K562 (cell line): ENCODE results near the gene PRKCB. TPM values are rescaled to one million over a fixed set of nuclear protein-coding genes. Genes with fewer than 3 reads are reported as not detected.

Experiments
- CBFA2T2 ChIP-seq: fragments of 450-650 bp; conservative IDR thresholded peaks from 2 replicates; pipeline ENCODE4 v1.6.1; 2017; ENCODE audit warnings: mild to moderate bottlenecking
- CHCHD3 ChIP-seq: fragments of 250-450 bp; sonication (Bioruptor Pico); IDR thresholded peaks from 2 replicates; pipeline ENCODE4 v2.1.2; 2022; ENCODE audit warnings: mild to moderate bottlenecking
- ELF1 ChIP-seq: fragments of 200-800 bp; sonication (Bioruptor generic); IDR thresholded peaks from 2 replicates; pipeline ENCODE4 v1.6.1; 2016; ENCODE audit warnings: missing genetic modification characterization, missing compliant biosample characterization
- FOSL1 ChIP-seq: fragments of 200-800 bp; sonication (Bioruptor generic); conservative IDR thresholded peaks from 2 replicates; pipeline ENCODE4 v1.6.1; 2016; ENCODE audit warnings: missing genetic modification characterization, missing compliant biosample characterization
- GABPA ChIP-seq: fragments of 200-800 bp; sonication (Bioruptor generic); conservative IDR thresholded peaks from 2 replicates; pipeline ENCODE4 v1.6.1; 2016; ENCODE audit warnings: low read depth, missing genetic modification characterization, missing compliant biosample characterization
- L3MBTL2 ChIP-seq: fragments of 450-650 bp; IDR thresholded peaks from 2 replicates; pipeline ENCODE4 v1.6.1; 2016; ENCODE audit warnings: mild to moderate bottlenecking, moderate library complexity
- NFIC ChIP-seq: fragments of 450-650 bp; IDR thresholded peaks from 2 replicates; pipeline ENCODE4 v1.6.1; 2017; ENCODE audit warnings: mild to moderate bottlenecking, inconsistent platforms
- NFRKB ChIP-seq: fragments of 450-650 bp; IDR thresholded peaks from 2 replicates; pipeline ENCODE4 v1.6.1; 2016; ENCODE audit warnings: low read depth
- RBM17 ChIP-seq: fragments of 200-400 bp; formaldehyde crosslinking; IDR thresholded peaks from 2 replicates; pipeline ENCODE4 v1.6.1; 2017; ENCODE audit warnings: low read depth, mild to moderate bottlenecking, low read length, borderline replicate concordance
- SMAD4 ChIP-seq: fragments of 250-450 bp; sonication (Bioruptor Pico); conservative IDR thresholded peaks from 2 replicates; pipeline ENCODE4 v1.8.0; 2021; ENCODE audit warnings: inconsistent platforms, mild to moderate bottlenecking, moderate library complexity
- TRIM24 ChIP-seq, 2 experiments: fragments of 450-650 bp; IDR thresholded peaks; 2 replicates each; pipeline ENCODE4 v1.6.1; 2016
- ZNF175 ChIP-seq: fragments of 200-800 bp; sonication (Bioruptor generic); IDR thresholded peaks from 2 replicates; pipeline ENCODE4 v1.6.1; 2016; ENCODE audit warnings: low read depth, mild to moderate bottlenecking, missing genetic modification characterization, missing compliant biosample characterization
- ZNF644 ChIP-seq: fragments of 200-800 bp; sonication (Bioruptor generic); IDR thresholded peaks from 2 replicates; pipeline ENCODE4 v1.6.1; 2016; ENCODE audit warnings: low read depth, missing genetic modification characterization, missing compliant biosample characterization
- polyA plus RNA-seq, 8 experiments: library from polyadenylated mRNA; depleted of rRNA in 4 of 8; stranded (reverse) in 5 of 8; unstranded in 3 of 8; fragments of >200 nt; fragmentation: Nextera tagmentation in 2 of 8; fragmentation: Illumina TruSeq in 1 of 8; extraction: Ambion mirVana in 2 of 8; extraction: Trizol in 1 of 8; gene quantifications; 2 replicates each; pipeline versions ENCODE4 v1.2.1 to v1.2.3, GENCODE V29; 2011 to 2014; ENCODE audit warnings: inconsistent platforms in 1 of 8, missing spikeins in 1 of 8
- total RNA-seq, 7 experiments: library from RNA; depleted of rRNA in 6 of 7; stranded (reverse); fragments of >200 nt in 6 of 7; fragmentation: Illumina TruSeq in 2 of 7; extraction: Trizol in 2 of 7; gene quantifications; 2 replicates each; pipeline versions ENCODE4 v1.2.1 to v1.2.3, GENCODE V29; 2011 to 2021; ENCODE audit warnings: low replicate concordance in 1 of 7
- TF ChIP-seq, protein P1 (sequence below): fragments of 450-650 bp; IDR thresholded peaks from 2 replicates; pipeline ENCODE4 v1.6.1; 2017; ENCODE audit warnings: antibody characterized with exemption, mild to moderate bottlenecking
- TF ChIP-seq, protein P2 (sequence below): IDR thresholded peaks from 2 replicates; pipeline ENCODE4 v1.6.1; 2016; ENCODE audit warnings: missing genetic modification characterization, missing compliant biosample characterization
- TF ChIP-seq, protein P3 (sequence below), 2 experiments: fragments of 450-650 bp; IDR thresholded peaks; 2 replicates each; pipeline ENCODE4 v1.6.1; 2018; ENCODE audit warnings: mild to moderate bottlenecking in 2 of 2, low read depth in 1 of 2; ENCODE audit not compliant: partially characterized antibody in 2 of 2

Gene PRKCB
- total and polyA plus RNA-seq, 9 of the 15 experiments (the other 6 are each of a cell fraction or from before 2014, with no cell fraction given), result 49.9 to 276 (median 148) TPM

DNA sequence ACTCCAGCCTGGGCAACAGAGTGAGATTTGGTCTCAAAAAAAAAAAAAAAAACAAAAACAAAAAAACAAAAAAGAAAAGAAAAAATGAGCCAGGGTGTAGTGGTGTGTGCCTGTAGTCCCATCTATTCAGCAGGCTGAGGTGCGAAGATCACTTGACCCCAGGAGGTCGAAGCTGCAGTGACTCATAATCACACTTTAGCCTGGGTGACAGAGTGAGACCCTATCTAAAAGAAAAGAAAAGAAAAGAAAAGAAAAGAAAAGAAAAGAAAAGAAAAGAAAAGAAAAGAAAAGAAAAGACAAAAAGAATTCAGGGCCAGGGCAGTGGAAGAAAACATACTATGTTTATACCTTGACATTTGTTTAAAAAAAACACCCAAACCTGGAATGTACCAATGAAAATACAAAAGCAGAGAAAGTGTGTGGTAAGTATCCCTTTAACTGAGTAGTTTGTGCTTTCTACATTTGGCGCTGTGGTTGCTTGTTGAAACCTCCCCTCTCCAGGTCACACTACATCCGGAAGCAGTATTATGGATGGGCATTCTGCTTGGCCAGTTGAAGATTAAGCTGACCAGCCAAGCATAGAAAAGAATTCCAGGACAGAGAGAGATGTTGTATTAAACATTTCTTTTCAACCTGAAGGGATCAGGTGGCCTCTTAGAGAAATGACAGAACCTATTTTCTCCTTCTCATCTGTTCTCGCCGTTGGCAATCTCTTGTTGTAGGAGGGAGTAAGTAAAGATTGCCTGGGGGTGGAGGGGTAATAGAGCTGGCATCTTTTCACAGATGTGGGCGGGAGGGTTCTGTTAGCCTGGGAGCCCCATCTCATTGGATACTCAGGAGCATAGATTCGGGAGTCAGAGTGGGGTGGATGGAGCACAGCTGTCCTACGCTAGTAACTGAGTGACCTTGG lies 12.1 kb upstream of the PRKCB start (continued):
- TF ChIP-seq RBM17 (no peak), CHCHD3 (CRISPR knock-in tag) (no peak), FOSL1 (tag) (peak; percentile 60), SMAD4 (CRISPR knock-in tag) (0 out of 2 replicates have a peak, but pooled peaks have one; percentile 70), ZNF644 (peak; percentile 24; the same call in 1 of the 2 replicates), CBFA2T2 (no peak), L3MBTL2 (peak; percentile 98), ELF1 (0 out of 2 replicates have a peak, but pooled peaks have one; percentile 23), TRIM24 (IDR thresholded peaks at IDR 0.05) (peak; percentile 27 to 58; a peak in 2 of 4 replicates), NFRKB (peak; percentile 72; the same call in 1 of the 2 replicates), GABPA (peak; percentile 53), NFIC (peak; percentile 7; the same call in 1 of the 2 replicates), ZNF175 (CRISPR knock-in tag) (peak; percentile 39; the same call in 1 of the 2 replicates)
- TF ChIP-seq, protein P1, sequence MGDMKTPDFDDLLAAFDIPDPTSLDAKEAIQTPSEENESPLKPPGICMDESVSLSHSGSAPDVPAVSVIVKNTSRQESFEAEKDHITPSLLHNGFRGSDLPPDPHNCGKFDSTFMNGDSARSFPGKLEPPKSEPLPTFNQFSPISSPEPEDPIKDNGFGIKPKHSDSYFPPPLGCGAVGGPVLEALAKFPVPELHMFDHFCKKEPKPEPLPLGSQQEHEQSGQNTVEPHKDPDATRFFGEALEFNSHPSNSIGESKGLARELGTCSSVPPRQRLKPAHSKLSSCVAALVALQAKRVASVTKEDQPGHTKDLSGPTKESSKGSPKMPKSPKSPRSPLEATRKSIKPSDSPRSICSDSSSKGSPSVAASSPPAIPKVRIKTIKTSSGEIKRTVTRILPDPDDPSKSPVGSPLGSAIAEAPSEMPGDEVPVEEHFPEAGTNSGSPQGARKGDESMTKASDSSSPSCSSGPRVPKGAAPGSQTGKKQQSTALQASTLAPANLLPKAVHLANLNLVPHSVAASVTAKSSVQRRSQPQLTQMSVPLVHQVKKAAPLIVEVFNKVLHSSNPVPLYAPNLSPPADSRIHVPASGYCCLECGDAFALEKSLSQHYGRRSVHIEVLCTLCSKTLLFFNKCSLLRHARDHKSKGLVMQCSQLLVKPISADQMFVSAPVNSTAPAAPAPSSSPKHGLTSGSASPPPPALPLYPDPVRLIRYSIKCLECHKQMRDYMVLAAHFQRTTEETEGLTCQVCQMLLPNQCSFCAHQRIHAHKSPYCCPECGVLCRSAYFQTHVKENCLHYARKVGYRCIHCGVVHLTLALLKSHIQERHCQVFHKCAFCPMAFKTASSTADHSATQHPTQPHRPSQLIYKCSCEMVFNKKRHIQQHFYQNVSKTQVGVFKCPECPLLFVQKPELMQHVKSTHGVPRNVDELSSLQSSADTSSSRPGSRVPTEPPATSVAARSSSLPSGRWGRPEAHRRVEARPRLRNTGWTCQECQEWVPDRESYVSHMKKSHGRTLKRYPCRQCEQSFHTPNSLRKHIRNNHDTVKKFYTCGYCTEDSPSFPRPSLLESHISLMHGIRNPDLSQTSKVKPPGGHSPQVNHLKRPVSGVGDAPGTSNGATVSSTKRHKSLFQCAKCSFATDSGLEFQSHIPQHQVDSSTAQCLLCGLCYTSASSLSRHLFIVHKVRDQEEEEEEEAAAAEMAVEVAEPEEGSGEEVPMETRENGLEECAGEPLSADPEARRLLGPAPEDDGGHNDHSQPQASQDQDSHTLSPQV, result peak; percentile 95
- TF ChIP-seq, protein P2, sequence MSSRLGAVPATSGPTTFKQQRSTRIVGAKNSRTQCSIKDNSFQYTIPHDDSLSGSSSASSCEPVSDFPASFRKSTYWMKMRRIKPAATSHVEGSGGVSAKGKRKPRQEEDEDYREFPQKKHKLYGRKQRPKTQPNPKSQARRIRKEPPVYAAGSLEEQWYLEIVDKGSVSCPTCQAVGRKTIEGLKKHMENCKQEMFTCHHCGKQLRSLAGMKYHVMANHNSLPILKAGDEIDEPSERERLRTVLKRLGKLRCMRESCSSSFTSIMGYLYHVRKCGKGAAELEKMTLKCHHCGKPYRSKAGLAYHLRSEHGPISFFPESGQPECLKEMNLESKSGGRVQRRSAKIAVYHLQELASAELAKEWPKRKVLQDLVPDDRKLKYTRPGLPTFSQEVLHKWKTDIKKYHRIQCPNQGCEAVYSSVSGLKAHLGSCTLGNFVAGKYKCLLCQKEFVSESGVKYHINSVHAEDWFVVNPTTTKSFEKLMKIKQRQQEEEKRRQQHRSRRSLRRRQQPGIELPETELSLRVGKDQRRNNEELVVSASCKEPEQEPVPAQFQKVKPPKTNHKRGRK, result peak; percentile 91
- TF ChIP-seq, protein P3, sequence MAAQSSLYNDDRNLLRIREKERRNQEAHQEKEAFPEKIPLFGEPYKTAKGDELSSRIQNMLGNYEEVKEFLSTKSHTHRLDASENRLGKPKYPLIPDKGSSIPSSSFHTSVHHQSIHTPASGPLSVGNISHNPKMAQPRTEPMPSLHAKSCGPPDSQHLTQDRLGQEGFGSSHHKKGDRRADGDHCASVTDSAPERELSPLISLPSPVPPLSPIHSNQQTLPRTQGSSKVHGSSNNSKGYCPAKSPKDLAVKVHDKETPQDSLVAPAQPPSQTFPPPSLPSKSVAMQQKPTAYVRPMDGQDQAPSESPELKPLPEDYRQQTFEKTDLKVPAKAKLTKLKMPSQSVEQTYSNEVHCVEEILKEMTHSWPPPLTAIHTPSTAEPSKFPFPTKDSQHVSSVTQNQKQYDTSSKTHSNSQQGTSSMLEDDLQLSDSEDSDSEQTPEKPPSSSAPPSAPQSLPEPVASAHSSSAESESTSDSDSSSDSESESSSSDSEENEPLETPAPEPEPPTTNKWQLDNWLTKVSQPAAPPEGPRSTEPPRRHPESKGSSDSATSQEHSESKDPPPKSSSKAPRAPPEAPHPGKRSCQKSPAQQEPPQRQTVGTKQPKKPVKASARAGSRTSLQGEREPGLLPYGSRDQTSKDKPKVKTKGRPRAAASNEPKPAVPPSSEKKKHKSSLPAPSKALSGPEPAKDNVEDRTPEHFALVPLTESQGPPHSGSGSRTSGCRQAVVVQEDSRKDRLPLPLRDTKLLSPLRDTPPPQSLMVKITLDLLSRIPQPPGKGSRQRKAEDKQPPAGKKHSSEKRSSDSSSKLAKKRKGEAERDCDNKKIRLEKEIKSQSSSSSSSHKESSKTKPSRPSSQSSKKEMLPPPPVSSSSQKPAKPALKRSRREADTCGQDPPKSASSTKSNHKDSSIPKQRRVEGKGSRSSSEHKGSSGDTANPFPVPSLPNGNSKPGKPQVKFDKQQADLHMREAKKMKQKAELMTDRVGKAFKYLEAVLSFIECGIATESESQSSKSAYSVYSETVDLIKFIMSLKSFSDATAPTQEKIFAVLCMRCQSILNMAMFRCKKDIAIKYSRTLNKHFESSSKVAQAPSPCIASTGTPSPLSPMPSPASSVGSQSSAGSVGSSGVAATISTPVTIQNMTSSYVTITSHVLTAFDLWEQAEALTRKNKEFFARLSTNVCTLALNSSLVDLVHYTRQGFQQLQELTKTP (IDR thresholded peaks at IDR 0.05; ENCODE audit: low read depth in 1 of 2, partially characterized antibody in 2 of 2), result peak in 1 of 2 experiments; percentile 49
